Colonic mucosa (tissue), 4 donors: ENCODE measurements around the gene ACOXL. TPM values are rescaled to one million over a fixed set of nuclear protein-coding genes. Genes with fewer than 3 reads are reported as not detected.

ENCODE experiments used
- DNase-seq: peaks from one replicate; pipeline ENCODE4 v3.0.0-alpha.2; 2020
- H3K27ac ChIP-seq: fragments of 200-600 bp; one replicate; pipeline ENCODE4 v1.8.0; 2021
- H3K27me3 ChIP-seq: fragments of 200-600 bp; one replicate; pipeline ENCODE4 v1.8.0; 2021
- H3K36me3 ChIP-seq: fragments of 200-600 bp; one replicate; pipeline ENCODE4 v1.8.0; 2021
- H3K4me1 ChIP-seq: fragments of 200-600 bp; one replicate; pipeline ENCODE4 v1.8.0; 2021; ENCODE audit warnings: mild to moderate bottlenecking
- H3K4me3 ChIP-seq: fragments of 200-600 bp; one replicate; pipeline ENCODE4 v1.8.0; 2021
- H3K9ac ChIP-seq, 2 donors: one replicate each; pipeline ENCODE4 v1.7.0; 2013; ENCODE audit warnings: control low read depth in 2 of 2, low read depth in 2 of 2, low read length in 2 of 2
- H3K9me3 ChIP-seq: fragments of 200-600 bp; one replicate; pipeline ENCODE4 v1.8.0; 2021
- intact Hi-C: fragments of 100-400 bp; cut with DNase I; formaldehyde crosslinking; loops from one replicate; pipeline ENCODE4 v1.14.1; 2022
- total RNA-seq, 2 donors: library from RNA; stranded (reverse); fragmentation: NEBNext Ultra II Directional in 1 of 2; extraction: Animal tissue kit (Norgen Biotek cat#: 25700) in 1 of 2; gene quantifications; one replicate each; pipeline ENCODE4 v1.2.1, GENCODE V29; 2021
- TF ChIP-seq, protein P1 (sequence below): fragments of 200-600 bp; IDR thresholded peaks from one replicate; pipeline ENCODE4 v1.8.0; 2022; ENCODE audit warnings: antibody characterized with exemption, mild to moderate bottlenecking
- donor health status: healthy.
- donor health status: DM: no; HTN: no; CAD: no.
- donor health status: DM: no; HTN: no; CAD: no.

ACOXL gene
- total RNA-seq, 2 donors from 2014 or later: 0.32 to 0.82 TPM

DNA sequence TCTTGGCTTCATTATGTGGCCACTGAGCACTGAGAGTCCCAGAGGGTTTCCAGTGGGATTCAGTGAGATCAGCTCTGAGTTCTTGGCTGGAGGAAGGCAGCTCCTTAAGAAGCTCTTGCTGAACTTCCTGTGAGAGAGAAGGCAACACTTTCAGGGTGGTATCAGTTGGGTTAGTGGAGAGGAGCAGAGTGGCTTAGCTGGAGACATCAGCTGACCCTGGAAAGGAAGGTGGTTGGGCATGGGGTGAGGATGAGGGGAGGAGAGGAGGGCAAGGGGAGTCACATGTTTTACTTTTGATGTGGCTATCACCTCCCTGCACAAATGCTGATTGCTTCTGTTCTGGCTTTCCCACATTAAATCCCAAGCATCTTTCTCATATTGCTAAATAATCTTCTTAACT is 95.1 kb downstream of the ACOXL start:
- Histone ChIP-seq H3K27ac (no peak overlapping the region), H3K9me3 (no peaks in the 10 kb centered on the region), H3K27me3 (no peaks in the 10 kb centered on the region), H3K36me3 (no peaks in the 10 kb centered on the region), H3K4me1 (no peaks in the 10 kb centered on the region), H3K9ac (no peak overlapping the region), H3K4me3 (no peak overlapping the region)
- no peak for DNase-seq
- intact Hi-C loops: no loop called here
- TF ChIP-seq, protein P1, sequence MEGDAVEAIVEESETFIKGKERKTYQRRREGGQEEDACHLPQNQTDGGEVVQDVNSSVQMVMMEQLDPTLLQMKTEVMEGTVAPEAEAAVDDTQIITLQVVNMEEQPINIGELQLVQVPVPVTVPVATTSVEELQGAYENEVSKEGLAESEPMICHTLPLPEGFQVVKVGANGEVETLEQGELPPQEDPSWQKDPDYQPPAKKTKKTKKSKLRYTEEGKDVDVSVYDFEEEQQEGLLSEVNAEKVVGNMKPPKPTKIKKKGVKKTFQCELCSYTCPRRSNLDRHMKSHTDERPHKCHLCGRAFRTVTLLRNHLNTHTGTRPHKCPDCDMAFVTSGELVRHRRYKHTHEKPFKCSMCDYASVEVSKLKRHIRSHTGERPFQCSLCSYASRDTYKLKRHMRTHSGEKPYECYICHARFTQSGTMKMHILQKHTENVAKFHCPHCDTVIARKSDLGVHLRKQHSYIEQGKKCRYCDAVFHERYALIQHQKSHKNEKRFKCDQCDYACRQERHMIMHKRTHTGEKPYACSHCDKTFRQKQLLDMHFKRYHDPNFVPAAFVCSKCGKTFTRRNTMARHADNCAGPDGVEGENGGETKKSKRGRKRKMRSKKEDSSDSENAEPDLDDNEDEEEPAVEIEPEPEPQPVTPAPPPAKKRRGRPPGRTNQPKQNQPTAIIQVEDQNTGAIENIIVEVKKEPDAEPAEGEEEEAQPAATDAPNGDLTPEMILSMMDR: no peak

DNA sequence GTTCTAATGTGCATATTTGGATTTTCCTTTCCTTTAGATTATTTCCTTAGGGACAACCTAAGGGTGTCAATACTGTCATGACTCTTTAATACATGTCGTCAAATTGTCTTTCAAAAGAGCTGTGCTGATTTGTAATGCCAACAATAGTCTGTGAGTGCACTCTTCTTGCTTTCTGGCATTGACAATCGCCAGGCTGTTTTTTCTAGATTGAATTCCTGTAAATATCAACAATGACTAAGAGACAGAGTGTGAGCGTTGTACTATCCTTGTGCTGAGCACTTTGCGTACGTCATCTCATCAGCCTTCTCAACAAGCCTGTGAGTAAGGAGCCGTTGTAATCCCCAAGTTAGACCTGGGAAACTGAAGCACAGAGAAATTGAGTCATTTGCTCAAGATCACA is 96.0 kb downstream of the ACOXL start:
- Histone ChIP-seq H3K36me3 (no peaks in the 10 kb centered on the region), H3K27ac (no peak overlapping the region), H3K9me3 (no peaks in the 10 kb centered on the region), H3K4me3 (no peak overlapping the region), H3K9ac (no peak overlapping the region), H3K4me1 (no peaks in the 10 kb centered on the region), H3K27me3 (no peaks in the 10 kb centered on the region)
- TF ChIP-seq, protein P1: no peak
- DNase-seq: no peak
- intact Hi-C loops: no loop called here

DNA sequence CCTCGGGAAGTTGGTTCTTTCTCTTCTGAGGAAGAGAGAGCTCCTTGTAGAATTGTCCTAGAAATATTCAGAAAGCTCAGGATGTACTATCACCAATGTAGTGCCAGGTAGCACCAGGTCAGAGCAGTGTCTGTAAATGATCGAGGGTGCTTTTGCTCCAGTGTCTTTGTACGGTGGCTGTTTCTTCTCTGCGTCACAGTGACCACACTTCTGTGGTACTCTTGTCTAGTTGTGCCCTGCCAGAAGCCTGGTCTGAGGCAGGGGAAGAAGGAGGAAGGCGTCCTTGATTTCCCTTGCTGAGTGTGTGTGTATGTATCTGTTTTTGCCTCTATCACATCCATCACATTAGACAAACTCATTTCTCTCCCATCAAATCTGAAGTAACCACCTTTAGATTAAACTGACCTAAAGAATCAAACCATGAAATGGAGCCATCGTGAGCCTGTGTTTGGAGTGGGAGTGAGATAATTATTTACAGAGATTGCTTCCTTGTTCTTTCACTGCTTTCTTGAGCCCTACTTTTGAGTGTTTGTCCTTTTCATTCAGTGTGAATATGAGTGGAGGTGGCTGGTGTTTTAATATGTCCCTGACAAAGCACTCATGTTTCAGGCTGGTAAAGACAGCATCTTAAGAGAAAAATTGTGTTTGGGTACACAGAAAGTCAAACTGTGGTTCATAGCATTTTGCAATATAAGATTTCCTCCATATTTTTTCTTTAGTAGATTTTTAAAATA is 97.2 kb downstream of the ACOXL start:
- intact Hi-C loops: no loop called here
- no peak for DNase-seq
- TF ChIP-seq, protein P1: no peak
- no peak overlapping the region for H3K4me3 ChIP-seq
- no peaks in the 10 kb centered on the region for H3K9me3 ChIP-seq
- no peaks in the 10 kb centered on the region for H3K4me1 ChIP-seq
- no peak overlapping the region for H3K27ac ChIP-seq
- H3K36me3 ChIP-seq: no peaks in the 10 kb centered on the region
- H3K27me3 ChIP-seq: no peaks in the 10 kb centered on the region
- no peak overlapping the region for H3K9ac ChIP-seq

DNA sequence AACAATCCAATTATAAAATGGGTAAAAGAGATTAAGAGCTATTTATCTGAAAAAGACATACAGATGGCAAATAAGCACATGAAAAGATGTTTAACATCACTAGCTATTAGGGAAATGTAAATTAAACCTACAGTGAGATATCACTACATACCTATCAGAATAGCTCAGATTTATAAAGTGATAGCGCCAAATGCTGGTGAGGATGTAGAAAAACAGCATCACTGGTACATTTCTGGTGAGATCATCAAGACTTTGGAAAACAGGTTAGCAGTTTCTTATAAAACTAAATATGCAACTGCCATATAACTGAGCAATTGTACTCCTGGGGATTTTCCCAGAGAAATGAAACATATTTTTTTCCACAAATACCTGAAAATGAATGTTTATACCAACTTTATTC is 100.4 kb downstream of the ACOXL start:
- H3K4me3 ChIP-seq: no peak overlapping the region
- no peaks in the 10 kb centered on the region for H3K9me3 ChIP-seq
- H3K9ac ChIP-seq: no peak overlapping the region
- DNase-seq: no peak
- intact Hi-C loops: no loop called here
- no peaks in the 10 kb centered on the region for H3K27me3 ChIP-seq
- H3K4me1 ChIP-seq: no peaks in the 10 kb centered on the region
- no peaks in the 10 kb centered on the region for H3K36me3 ChIP-seq
- H3K27ac ChIP-seq: no peak overlapping the region
- TF ChIP-seq, protein P1: no peak

DNA sequence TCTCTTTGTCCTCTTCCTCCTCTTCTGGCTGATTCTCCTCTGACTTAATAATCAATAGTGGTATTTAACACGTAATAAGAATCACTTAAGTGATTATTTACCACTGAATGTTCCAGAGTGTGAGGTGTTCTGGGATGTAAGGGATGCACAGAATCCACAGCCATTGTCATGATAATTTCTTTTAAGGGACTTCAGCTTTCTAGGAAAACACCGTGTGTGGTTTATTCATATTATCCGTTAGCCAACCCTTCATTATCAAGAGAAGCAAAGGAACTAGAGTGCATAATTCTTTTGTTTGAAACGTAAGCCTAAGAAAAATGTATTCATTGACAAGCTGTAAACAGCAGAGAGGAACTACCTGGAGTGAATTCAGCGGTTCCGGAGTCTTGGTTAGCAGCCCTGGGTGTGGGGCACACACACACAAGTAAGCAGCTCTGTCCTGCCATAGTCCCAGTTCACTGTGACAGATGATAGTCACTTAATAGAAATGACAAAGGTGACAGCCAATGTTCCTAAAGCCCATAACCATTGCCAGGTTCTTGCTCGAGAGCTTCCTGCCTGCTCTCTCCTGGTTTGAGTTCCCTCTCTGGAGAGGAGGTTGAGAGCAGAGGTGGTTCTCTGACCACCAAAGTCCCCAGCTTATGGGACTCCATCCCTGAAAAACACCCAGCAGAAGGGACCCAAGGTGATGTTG is 101.9 kb downstream of the ACOXL start:
- DNase-seq: no peak

More for the DNA sequence above, 101.9 kb downstream of the ACOXL start:
- Histone ChIP-seq H3K27me3 (no peaks in the 10 kb centered on the region), H3K27ac (no peak overlapping the region), H3K4me1 (no peaks in the 10 kb centered on the region), H3K36me3 (no peaks in the 10 kb centered on the region), H3K9me3 (no peaks in the 10 kb centered on the region), H3K4me3 (no peak overlapping the region), H3K9ac (no peak overlapping the region)
- TF ChIP-seq, protein P1: no peak
- intact Hi-C loops: no loop called here
